Endothelial cell of umbilical vein (primary cell): ENCODE results near the gene ARFGEF3. TPM values are rescaled to one million over a fixed set of nuclear protein-coding genes. Genes with fewer than 3 reads are reported as not detected.

Source experiments
- BruUV-seq: library from RNA; stranded (reverse); fragments of 400-500 nt; replicated peaks from 2 replicates; lab custom pipeline; 2021; lab: Mats Ljungman, UMichigan
- CTCF ChIA-PET: fragments of 300-600, 350-600 bp; sonication (Branson Sonifier 250); formaldehyde crosslinking; loops from one replicate; lab custom pipeline; 2021; ENCODE audit warnings: antibody characterized with exemption, inconsistent platforms; lab: Charles Lee
- POLR2A ChIA-PET: fragments of 300-600, 350-600 bp; sonication (Branson Sonifier 250); formaldehyde crosslinking; loops from one replicate; lab custom pipeline; 2021; ENCODE audit warnings: antibody characterized with exemption, inconsistent platforms; lab: Charles Lee
- DNase-seq: peaks from one replicate; pipeline ENCODE4 v3.0.0-alpha.2; 2011; ENCODE audit warnings: low read depth, low spot score
- FAIRE-seq: peaks from 2 replicates; lab custom pipeline; 2011; peaks lifted over from hg19 to GRCh38; lab: Jason Lieb, UNC
- H2AFZ ChIP-seq: 2 replicates; pipeline ENCODE4 v1.6.0; 2012; ENCODE audit warnings: low read depth, low read length, control low read depth, inconsistent platforms
- H3K27ac ChIP-seq: 2 replicates; pipeline ENCODE4 v1.5.1; 2011; ENCODE audit warnings: low read depth, mild to moderate bottlenecking, control low read depth, low read length, moderate library complexity; ENCODE audit not compliant: insufficient read depth
- H3K27me3 ChIP-seq, 2 experiments: 2 replicates each; pipeline versions ENCODE4 v1.6.0 to v1.6.1; 2011; ENCODE audit warnings: low read length in 2 of 2, mixed read lengths in 1 of 2; ENCODE audit not compliant: control insufficient read depth in 2 of 2, insufficient read depth in 2 of 2
- H3K36me3 ChIP-seq, 2 experiments: 2 replicates in 1 of 2; 3 replicates in 1 of 2; pipeline ENCODE4 v1.5.1; 2011; ENCODE audit warnings: low read length in 2 of 2, mild to moderate bottlenecking in 1 of 2, moderate library complexity in 1 of 2; ENCODE audit not compliant: control insufficient read depth in 2 of 2, insufficient read depth in 2 of 2; ENCODE audit errors: extremely low read depth in 1 of 2
- H3K4me1 ChIP-seq: 3 replicates; pipeline ENCODE4 v1.5.1; 2011; ENCODE audit warnings: mild to moderate bottlenecking, low read length; ENCODE audit not compliant: control insufficient read depth, insufficient read depth; ENCODE audit errors: extremely low read depth
- H3K4me2 ChIP-seq: 2 replicates; pipeline ENCODE4 v1.6.1; 2011; ENCODE audit warnings: low read length, control low read depth, mixed read lengths; ENCODE audit not compliant: insufficient read depth
- H3K4me3 ChIP-seq, 3 experiments: fragments of 200-600 bp in 1 of 3; sonication (generic), shearing (Covaris generic) in 1 of 3; replicated peaks in 1 of 3; 2 replicates each; pipeline ENCODE4 v1.5.1; 2011 to 2016; ENCODE audit warnings: control low read depth in 3 of 3, low read length in 3 of 3, mild to moderate bottlenecking in 2 of 3, inconsistent platforms in 1 of 3, low read depth in 1 of 3, moderate library complexity in 1 of 3; ENCODE audit not compliant: insufficient read depth in 1 of 3
- H3K79me2 ChIP-seq: 2 replicates; pipeline ENCODE4 v1.6.0; 2012; ENCODE audit warnings: low read length, inconsistent platforms; ENCODE audit not compliant: control insufficient read depth, insufficient read depth
- H3K9ac ChIP-seq: replicated peaks from 2 replicates; pipeline ENCODE3; 2011; ENCODE audit warnings: low read length, control low read depth; ENCODE audit not compliant: insufficient read depth; ENCODE audit errors: extremely low read depth
- H3K9me1 ChIP-seq: replicated peaks from 3 replicates; pipeline ENCODE4 v1.6.0; 2011; ENCODE audit warnings: mild to moderate bottlenecking, low read length; ENCODE audit not compliant: control insufficient read depth, insufficient read depth; ENCODE audit errors: extremely low read depth
- H3K9me3 ChIP-seq: replicated peaks from 2 replicates; pipeline ENCODE4 v1.5.1; 2012; ENCODE audit warnings: low read length, inconsistent platforms; ENCODE audit not compliant: control insufficient read depth, insufficient read depth
- H4K20me1 ChIP-seq: replicated peaks from 2 replicates; pipeline ENCODE3; 2011; ENCODE audit warnings: mild to moderate bottlenecking, low read length; ENCODE audit not compliant: control insufficient read depth, insufficient read depth; ENCODE audit errors: extremely low read depth
- EZH2 ChIP-seq: IDR thresholded peaks from 2 replicates; pipeline ENCODE4 v1.6.1; 2012; ENCODE audit warnings: borderline replicate concordance, low read depth, mild to moderate bottlenecking, moderate library complexity, low read length, inconsistent platforms; ENCODE audit not compliant: severe bottlenecking
- FOS ChIP-seq: IDR thresholded peaks from 2 replicates; pipeline ENCODE4 v1.6.1; 2011; ENCODE audit warnings: mild to moderate bottlenecking, low read length, moderate library complexity, borderline replicate concordance; ENCODE audit not compliant: insufficient read depth
- GATA2 ChIP-seq: IDR thresholded peaks from 2 replicates; pipeline ENCODE4 v1.7.0; 2011; ENCODE audit warnings: low read depth, mild to moderate bottlenecking, moderate library complexity, mixed read lengths, low read length; ENCODE audit not compliant: insufficient read length, insufficient read depth
- JUN ChIP-seq: IDR thresholded peaks from 2 replicates; pipeline ENCODE4 v1.6.1; 2011; ENCODE audit warnings: borderline replicate concordance, low read depth; ENCODE audit not compliant: insufficient read length, insufficient read depth
- MYC ChIP-seq: IDR thresholded peaks from one replicate; pipeline ENCODE4 v1.6.1; 2011; ENCODE audit warnings: mild to moderate bottlenecking, low read depth, low read length
- POLR2A ChIP-seq: IDR thresholded peaks from 2 replicates; pipeline ENCODE4 v1.6.1; 2012; ENCODE audit warnings: low read depth, mild to moderate bottlenecking, control low read depth, low read length
- POLR2AphosphoS5 ChIP-seq: IDR thresholded peaks from 2 replicates; pipeline ENCODE4 v1.6.1; 2012; ENCODE audit warnings: low read depth, mild to moderate bottlenecking, control low read depth, low read length, moderate library complexity; ENCODE audit not compliant: insufficient read depth
- dilution Hi-C: fragments of 300-500 bp; cut with MboI; formaldehyde crosslinking; loops from one replicate; pipeline ENCODE4 v1.15.0; 2019; ENCODE audit warnings: low sequenced_read_pairs; ENCODE audit not compliant: extremely low pct_ligation_motif_present
- intact Hi-C: fragments of 100-400 bp; cut with micrococcal nuclease; formaldehyde crosslinking; loops from one replicate; pipeline ENCODE4 v1.10.0; 2022
- polyA plus RNA-seq, 4 experiments: library from polyadenylated mRNA; depleted of rRNA in 3 of 4; stranded (reverse) in 3 of 4; unstranded in 1 of 4; fragments of >200 nt; gene quantifications; 2 replicates each; pipeline versions ENCODE4 v1.2.1 to v1.2.3, GENCODE V29; 2011 to 2012; ENCODE audit warnings: missing spikeins in 1 of 4
- total RNA-seq: library from RNA; stranded (reverse); gene quantifications from 2 replicates; pipeline ENCODE4 v1.2.3, GENCODE V29; 2021
- TF ChIP-seq, protein P1 (sequence below): IDR thresholded peaks from 2 replicates; pipeline ENCODE4 v1.6.1; 2011; ENCODE audit not compliant: insufficient read depth, insufficient read length
- TF ChIP-seq, protein P2 (sequence below), 2 donors: IDR thresholded peaks; 1 replicate in 1 of 2; 2 replicates in 1 of 2; pipeline ENCODE4 v1.5.1; 2011; ENCODE audit warnings: low read length in 2 of 2, mild to moderate bottlenecking in 2 of 2, moderate library complexity in 2 of 2, control low read depth in 1 of 2, inconsistent platforms in 1 of 2, low read depth in 1 of 2; ENCODE audit not compliant: insufficient read depth in 1 of 2; ENCODE audit errors: extremely low read depth in 1 of 2

The ARFGEF3 gene
- total and polyA plus RNA-seq, 2 donors (not counting 3 experiments of a cell fraction or from before 2014, with no cell fraction given): 1.3 to 7.3 TPM

DNA sequence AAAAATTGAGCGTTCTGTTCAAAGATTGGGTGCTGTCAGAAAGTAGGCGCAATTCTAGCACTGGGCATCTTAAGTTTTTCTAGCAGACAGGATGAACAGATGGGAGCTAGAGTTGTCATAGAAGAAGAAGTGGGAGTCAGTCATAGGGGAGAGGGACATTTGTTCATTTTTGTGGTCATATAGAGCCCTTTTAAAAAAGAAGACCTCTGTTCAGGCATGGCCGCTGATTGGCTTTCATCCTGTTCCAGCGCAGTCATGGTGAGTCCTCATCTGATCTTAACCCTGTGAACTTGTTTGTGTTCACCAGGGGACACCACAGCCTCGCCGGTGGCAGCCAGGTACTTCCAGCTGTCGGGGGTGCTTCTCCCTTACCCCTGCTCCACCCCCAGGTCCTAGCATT lies 86.3 kb downstream of the ARFGEF3 start:
- Histone ChIP-seq H3K27me3 (no peaks in the 10 kb centered on the region), H2AFZ (no peak overlapping the region), H3K9me1 (no peaks in the 10 kb centered on the region), H3K9me3 (no peaks in the 10 kb centered on the region), H4K20me1 (no peaks in the 10 kb centered on the region), H3K4me1 (peaks cover 4% of the 10 kb centered on the region), H3K4me2 (no peak overlapping the region), H3K4me3 (no peak overlapping the region), H3K27ac (no peak overlapping the region), H3K9ac (no peak overlapping the region), H3K36me3 (no peaks in the 10 kb centered on the region), H3K79me2 (no peaks in the 10 kb centered on the region)
- intact Hi-C loops (no loop called here), dilution Hi-C loops (no loop called here)
- ChIA-PET POLR2A (no interaction called here), CTCF (no interaction called here)
- TF ChIP-seq, protein P1, sequence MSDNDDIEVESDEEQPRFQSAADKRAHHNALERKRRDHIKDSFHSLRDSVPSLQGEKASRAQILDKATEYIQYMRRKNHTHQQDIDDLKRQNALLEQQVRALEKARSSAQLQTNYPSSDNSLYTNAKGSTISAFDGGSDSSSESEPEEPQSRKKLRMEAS: no peak
- TF ChIP-seq GATA2 (no peak), MYC (no peak), EZH2 (no peak), POLR2AphosphoS5 (no peak), POLR2A (no peak), JUN (no peak), FOS (no peak)
- TF ChIP-seq, protein P2, sequence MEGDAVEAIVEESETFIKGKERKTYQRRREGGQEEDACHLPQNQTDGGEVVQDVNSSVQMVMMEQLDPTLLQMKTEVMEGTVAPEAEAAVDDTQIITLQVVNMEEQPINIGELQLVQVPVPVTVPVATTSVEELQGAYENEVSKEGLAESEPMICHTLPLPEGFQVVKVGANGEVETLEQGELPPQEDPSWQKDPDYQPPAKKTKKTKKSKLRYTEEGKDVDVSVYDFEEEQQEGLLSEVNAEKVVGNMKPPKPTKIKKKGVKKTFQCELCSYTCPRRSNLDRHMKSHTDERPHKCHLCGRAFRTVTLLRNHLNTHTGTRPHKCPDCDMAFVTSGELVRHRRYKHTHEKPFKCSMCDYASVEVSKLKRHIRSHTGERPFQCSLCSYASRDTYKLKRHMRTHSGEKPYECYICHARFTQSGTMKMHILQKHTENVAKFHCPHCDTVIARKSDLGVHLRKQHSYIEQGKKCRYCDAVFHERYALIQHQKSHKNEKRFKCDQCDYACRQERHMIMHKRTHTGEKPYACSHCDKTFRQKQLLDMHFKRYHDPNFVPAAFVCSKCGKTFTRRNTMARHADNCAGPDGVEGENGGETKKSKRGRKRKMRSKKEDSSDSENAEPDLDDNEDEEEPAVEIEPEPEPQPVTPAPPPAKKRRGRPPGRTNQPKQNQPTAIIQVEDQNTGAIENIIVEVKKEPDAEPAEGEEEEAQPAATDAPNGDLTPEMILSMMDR (IDR thresholded peaks at IDR 0.05; ENCODE audit: extremely low read depth in 1 of 2, insufficient read depth in 1 of 2, low read depth in 1 of 2, low read length in 2 of 2): no peak
- DNase-seq (no peak), FAIRE-seq (no peak)
- BruUV-seq: no TSS peak
